Dendritic cell treated with granulocyte-macrophage colony-stimulating factor and Interleukin-4, amounts not matched to agents 40 ng/mL and 50 ng/mL, for 4 days (primary cell): ENCODE results near the gene SYNC.

Source experiments
- H3K27ac Mint-ChIP-seq: one replicate; pipeline ENCODE4 v1.8.0; 2022; ENCODE audit warnings: mild to moderate bottlenecking, mixed read lengths
- H3K27me3 Mint-ChIP-seq: one replicate; pipeline ENCODE4 v1.8.0; 2022; ENCODE audit warnings: mild to moderate bottlenecking, mixed read lengths
- H3K36me3 Mint-ChIP-seq: one replicate; pipeline ENCODE4 v1.8.0; 2022; ENCODE audit warnings: low read depth, mixed read lengths
- H3K4me1 Mint-ChIP-seq: one replicate; pipeline ENCODE4 v1.8.0; 2022; ENCODE audit warnings: low read depth, mixed read lengths
- H3K4me3 Mint-ChIP-seq: one replicate; pipeline ENCODE4 v1.8.0; 2022; ENCODE audit warnings: mild to moderate bottlenecking, moderate library complexity, mixed read lengths
- H3K9me3 Mint-ChIP-seq: one replicate; pipeline ENCODE4 v1.8.0; 2022; ENCODE audit warnings: mixed read lengths
- intact Hi-C: fragments of 100-400 bp; cut with micrococcal nuclease; formaldehyde crosslinking; loops from one replicate; pipeline ENCODE4 v1.15.0; 2022

SYNC gene

GRCh38 chr1:32736812-32737791 lies 34.5 kb upstream of the SYNC start:
- Mint-ChIP-seq H3K27me3 (peaks cover 15% of the 10 kb centered on the region), H3K36me3 (peaks cover under 1% of the 10 kb centered on the region), H3K4me1 (peaks cover 5% of the 10 kb centered on the region), H3K27ac (no peak overlapping the region), H3K4me3 (no peak overlapping the region), H3K9me3 (no peaks in the 10 kb centered on the region)
- intact Hi-C loops = no loop called here

DNA sequence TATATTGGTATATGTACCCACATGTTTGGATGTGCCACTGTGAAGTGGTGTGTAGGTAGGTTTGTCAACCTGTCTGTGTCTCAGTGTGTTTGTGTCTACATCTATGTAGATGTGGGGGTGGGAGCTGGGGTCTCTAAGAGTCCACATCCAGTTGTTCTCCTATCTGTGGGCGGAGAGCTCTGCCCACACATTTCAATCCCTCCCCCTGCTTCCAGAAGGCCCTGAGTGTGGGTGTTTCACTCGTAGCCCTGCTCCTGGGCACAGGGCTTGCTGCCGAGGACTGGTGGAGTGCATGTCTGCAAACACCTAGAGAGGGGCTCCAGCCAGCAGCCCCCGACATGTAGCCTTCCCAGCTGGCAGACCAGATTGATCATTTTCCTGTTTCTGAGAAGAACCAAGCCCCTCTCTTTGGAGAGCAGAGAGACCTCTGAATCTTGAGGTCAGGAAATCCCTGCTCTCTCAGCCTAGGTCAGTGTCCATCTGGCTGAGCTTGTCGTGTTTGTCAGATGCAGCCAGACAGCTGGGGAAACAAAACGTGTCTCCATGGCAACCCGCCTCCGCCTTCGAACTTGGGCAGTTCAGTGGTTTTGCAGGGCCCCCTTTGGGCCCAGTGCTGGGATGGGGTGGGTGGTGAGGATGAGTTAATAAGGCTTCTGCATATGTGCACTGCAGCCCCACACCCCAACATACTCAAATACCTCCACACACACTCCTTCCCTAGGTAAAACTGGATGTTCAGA lies 31.2 kb upstream of the SYNC start:
- Mint-ChIP-seq H3K9me3 (no peaks in the 10 kb centered on the region), H3K4me3 (no peak overlapping the region), H3K27ac (no peak overlapping the region)

GRCh38 chr1:32729254-32730046 lies 26.9 kb upstream of the SYNC start:
- Mint-ChIP-seq H3K27ac (no peak overlapping the region), H3K9me3 (no peaks in the 10 kb centered on the region), H3K4me3 (no peak overlapping the region), H3K36me3 (no peaks in the 10 kb centered on the region), H3K27me3 (peaks cover 10% of the 10 kb centered on the region), H3K4me1 (peaks cover 30% of the 10 kb centered on the region)
- intact Hi-C loops = no loop called here

More for the DNA sequence above, 31.2 kb upstream of the SYNC start:
- intact Hi-C loops = no loop called here
- H3K4me1 Mint-ChIP-seq = peaks cover 11% of the 10 kb centered on the region
- H3K27me3 Mint-ChIP-seq = peaks cover 12% of the 10 kb centered on the region
- H3K36me3 Mint-ChIP-seq = no peaks in the 10 kb centered on the region

- Mint-ChIP-seq H3K9me3 (no peaks in the 10 kb centered on the region), H3K4me3 (no peak overlapping the region), H3K27ac (no peak overlapping the region), H3K27me3 (peaks cover 9% of the 10 kb centered on the region), H3K36me3 (no peaks in the 10 kb centered on the region), H3K4me1 (peaks cover 32% of the 10 kb centered on the region)
- intact Hi-C loops = no loop called here
These were observed 26.0 kb upstream of the SYNC start for GRCh38 chr1:32728413-32729077.

DNA sequence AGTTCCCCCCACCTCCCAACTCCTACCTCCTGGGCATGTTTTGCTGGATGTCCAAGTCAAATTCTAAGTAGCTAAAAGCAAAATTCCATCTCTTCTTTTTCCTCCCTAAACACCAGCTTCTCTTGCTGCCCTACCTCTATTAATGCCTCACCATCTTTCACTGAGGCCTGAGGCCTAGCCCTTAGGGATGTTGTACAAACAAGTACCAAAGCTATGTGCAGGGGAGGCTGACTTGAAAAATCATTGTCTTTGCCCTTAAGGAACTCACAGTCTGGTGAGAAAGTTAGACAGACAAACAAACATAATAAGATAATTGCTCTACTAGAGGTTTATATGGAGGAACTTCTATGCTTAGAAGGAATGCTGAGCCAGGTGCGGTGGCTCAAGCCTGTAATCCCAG lies 25.3 kb upstream of the SYNC start:
- Mint-ChIP-seq H3K36me3 (no peaks in the 10 kb centered on the region), H3K4me3 (no peak overlapping the region), H3K27ac (no peak overlapping the region), H3K27me3 (peaks cover 9% of the 10 kb centered on the region), H3K9me3 (no peaks in the 10 kb centered on the region), H3K4me1 (peaks cover 32% of the 10 kb centered on the region)
- intact Hi-C loops = no loop called here

DNA sequence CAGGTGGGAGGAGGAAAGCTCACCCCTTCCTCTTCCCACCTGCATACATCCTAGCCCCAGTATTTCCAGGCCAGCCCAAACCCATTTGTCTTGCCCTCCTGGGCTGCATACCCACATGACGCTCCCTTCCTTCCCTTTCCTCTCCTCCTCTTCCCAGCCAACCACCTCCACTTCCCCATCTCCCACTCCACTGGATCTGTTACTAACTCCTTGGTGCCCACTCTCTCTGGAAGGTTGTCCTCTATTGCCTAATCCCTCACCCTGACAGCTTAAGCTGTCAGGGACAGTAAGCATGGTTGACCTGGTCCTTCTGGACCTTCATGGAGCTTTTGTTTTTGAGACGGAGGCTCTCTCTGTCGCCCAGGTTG lies 23.0 kb upstream of the SYNC start:
- intact Hi-C loops = no loop called here
- H3K27me3 Mint-ChIP-seq = peaks cover 17% of the 10 kb centered on the region
- H3K4me1 Mint-ChIP-seq = peaks cover 28% of the 10 kb centered on the region
- H3K36me3 Mint-ChIP-seq = no peaks in the 10 kb centered on the region
- no peaks in the 10 kb centered on the region for H3K9me3 Mint-ChIP-seq
- H3K27ac Mint-ChIP-seq = peak overlapping the region; percentile 33
- no peak overlapping the region for H3K4me3 Mint-ChIP-seq

GRCh38 chr1:32724678-32725614 lies 22.4 kb upstream of the SYNC start:
- Mint-ChIP-seq H3K9me3 (no peaks in the 10 kb centered on the region), H3K27me3 (peaks cover 17% of the 10 kb centered on the region), H3K27ac (peak overlapping the region; percentile 33), H3K4me3 (no peak overlapping the region), H3K36me3 (no peaks in the 10 kb centered on the region), H3K4me1 (peaks cover 28% of the 10 kb centered on the region)
- intact Hi-C loops = no loop called here

- no peak overlapping the region for H3K27ac Mint-ChIP-seq
These were observed 17.2 kb upstream of the SYNC start for GRCh38 chr1:32719681-32720275.

GRCh38 chr1:32718527-32718926 lies 16.0 kb upstream of the SYNC start:
- Mint-ChIP-seq H3K9me3 (no peaks in the 10 kb centered on the region), H3K4me3 (no peak overlapping the region), H3K36me3 (no peaks in the 10 kb centered on the region), H3K27me3 (peaks cover 26% of the 10 kb centered on the region), H3K27ac (no peak overlapping the region), H3K4me1 (peaks cover 23% of the 10 kb centered on the region)
- intact Hi-C loops = no loop called here

More at GRCh38 chr1:32719681-32720275, 17.2 kb upstream of the SYNC start:
- no peaks in the 10 kb centered on the region for H3K36me3 Mint-ChIP-seq
- intact Hi-C loops = no loop called here
- H3K4me3 Mint-ChIP-seq = no peak overlapping the region
- no peaks in the 10 kb centered on the region for H3K9me3 Mint-ChIP-seq
- peaks cover 28% of the 10 kb centered on the region for H3K4me1 Mint-ChIP-seq
- H3K27me3 Mint-ChIP-seq = peaks cover 29% of the 10 kb centered on the region

DNA sequence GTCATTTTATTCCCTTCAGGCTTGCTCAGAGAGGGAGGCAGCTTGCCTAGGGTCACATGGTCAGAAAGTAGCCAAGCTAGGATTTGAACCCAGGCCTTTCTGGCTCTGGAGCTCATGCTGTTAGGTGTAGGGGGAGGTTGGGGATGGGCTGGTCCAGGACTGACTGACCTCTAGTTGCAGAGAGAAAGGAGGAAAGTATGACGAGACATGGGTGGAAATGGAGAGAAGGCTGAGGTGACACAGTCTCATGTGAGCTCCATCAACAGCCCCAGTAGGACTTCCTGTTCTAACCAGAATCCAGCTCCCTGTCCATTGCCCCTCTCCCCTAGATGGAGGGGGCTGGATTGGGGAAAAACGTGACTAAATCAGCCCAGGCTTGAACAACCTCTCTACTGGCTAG lies 15.5 kb upstream of the SYNC start:
- Mint-ChIP-seq H3K4me1 (peaks cover 23% of the 10 kb centered on the region), H3K27me3 (peaks cover 31% of the 10 kb centered on the region), H3K9me3 (no peaks in the 10 kb centered on the region), H3K4me3 (no peak overlapping the region), H3K27ac (no peak overlapping the region), H3K36me3 (no peaks in the 10 kb centered on the region)
- intact Hi-C loops = no loop called here

DNA sequence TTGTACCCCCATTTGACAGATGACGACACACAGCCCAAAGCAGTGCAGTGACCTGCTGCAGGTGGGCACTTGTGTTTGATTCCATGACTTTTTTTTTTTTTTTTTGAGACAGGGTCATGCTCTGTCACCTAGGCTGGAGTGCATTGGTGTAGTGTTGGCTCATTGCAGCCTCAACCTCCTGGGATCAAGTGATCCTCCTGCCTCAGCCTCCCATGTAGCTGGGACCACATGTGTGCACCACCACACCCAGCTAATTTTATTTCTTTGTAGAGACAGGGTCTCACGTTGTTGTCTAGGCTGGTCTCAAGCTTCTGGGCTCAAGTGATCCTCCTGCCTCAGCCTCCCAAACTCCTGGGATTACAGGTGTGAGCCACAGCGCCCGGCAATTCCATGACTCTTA lies 14.9 kb upstream of the SYNC start:
- Mint-ChIP-seq H3K9me3 (no peaks in the 10 kb centered on the region), H3K36me3 (no peaks in the 10 kb centered on the region), H3K27ac (no peak overlapping the region), H3K27me3 (peaks cover 34% of the 10 kb centered on the region), H3K4me3 (no peak overlapping the region), H3K4me1 (peaks cover 23% of the 10 kb centered on the region)
- intact Hi-C loops = no loop called here

- H3K27me3 Mint-ChIP-seq = peaks cover 30% of the 10 kb centered on the region
- H3K36me3 Mint-ChIP-seq = no peaks in the 10 kb centered on the region
- no peak overlapping the region for H3K4me3 Mint-ChIP-seq
- intact Hi-C loops = no loop called here
- peaks cover 27% of the 10 kb centered on the region for H3K4me1 Mint-ChIP-seq
- no peak overlapping the region for H3K27ac Mint-ChIP-seq
- no peaks in the 10 kb centered on the region for H3K9me3 Mint-ChIP-seq
These were observed 14.0 kb upstream of the SYNC start for GRCh38 chr1:32716312-32717148.
